Measurements from ENCODE around the gene CR2.
"Not testable (repeated sequence)": the region's sequence is repeated elsewhere in the genome, so short reads cannot be mapped to it uniquely, and the experiment has no call there.

Gene CR2

DNA sequence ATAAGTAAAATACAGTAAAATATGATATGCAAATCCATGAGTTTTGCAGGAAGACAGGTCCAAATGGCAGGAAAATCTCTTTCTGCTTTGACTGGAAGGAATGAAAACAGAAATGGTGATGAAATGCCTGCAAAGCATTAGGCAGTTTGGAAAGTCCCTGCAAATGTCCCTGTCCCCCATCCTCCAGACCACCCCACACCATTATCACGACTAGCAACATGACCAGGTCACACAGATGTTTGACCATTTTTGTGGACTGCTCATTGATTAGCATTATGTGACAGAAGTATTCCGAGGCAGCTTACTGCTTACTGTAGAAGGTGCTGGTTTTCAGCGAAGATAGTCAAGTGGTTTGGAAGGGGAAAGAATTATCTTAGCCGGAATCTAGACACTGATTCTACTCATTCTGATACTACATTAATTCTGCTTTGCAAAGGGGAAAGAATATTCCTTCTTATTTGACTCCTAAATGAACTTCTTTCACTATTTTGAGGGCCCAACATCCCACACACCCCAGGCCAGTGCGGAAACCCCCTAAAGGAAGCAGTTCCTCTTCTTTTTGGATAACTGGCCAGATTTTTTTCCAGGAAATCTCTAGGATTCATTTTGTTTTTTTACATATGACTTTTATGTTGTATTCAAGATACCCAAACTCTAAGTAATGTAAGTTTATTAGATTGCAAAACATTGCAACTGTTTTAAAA is 9.5 kb upstream of the CR2 start:
- no peak for DNase-seq (ENCODE audit: low read depth in 1 of 2, low spot score in 1 of 2)

DNA sequence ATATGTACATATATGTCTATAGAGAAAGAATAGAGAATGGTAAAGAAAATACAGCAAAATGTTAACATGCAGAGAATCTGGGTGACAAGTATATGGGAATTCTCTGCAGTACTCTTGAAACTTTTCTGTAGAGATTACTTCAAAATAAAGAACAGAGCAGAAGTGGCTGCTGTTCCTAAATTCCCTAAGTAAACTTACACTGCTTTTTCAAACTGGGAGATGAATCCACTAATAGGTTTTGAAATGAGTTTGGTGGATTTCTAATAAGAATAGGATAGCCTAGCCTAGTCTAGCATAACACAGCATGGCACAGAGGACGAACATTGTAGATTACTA is 450 bp upstream of the CR2 start:
- no peak for DNase-seq (ENCODE audit: low read depth in 1 of 2, low spot score in 1 of 2)

DNA sequence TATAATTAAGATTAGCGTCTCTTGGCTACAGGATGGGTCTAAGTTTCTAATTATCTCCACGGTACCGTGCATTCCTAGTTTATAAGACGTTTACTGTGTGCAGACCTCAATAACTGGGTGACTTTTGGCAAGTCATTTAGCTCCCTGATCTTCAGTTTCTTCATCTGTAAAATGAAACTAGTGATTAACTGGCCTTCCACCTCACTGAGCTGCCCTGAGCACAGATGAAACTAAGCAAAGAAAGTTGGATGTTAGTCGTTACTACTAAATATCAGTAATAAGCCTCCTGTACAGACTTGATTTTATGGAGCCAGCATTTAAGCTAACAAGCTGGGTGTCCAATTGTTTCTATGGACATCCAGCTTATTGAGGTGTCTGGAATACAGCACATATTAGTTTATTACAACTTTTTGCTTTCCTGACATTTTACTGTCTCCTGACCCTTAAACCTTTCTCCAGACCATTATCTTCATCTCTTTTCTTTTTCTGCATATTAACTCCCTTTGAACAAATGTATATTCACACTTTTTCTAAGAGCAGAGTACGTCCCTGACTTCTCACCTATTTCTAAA is 1.1 kb downstream of the CR2 start:
- DNase-seq (ENCODE audit: low read depth in 1 of 2, low spot score in 1 of 2) = no peak

DNA sequence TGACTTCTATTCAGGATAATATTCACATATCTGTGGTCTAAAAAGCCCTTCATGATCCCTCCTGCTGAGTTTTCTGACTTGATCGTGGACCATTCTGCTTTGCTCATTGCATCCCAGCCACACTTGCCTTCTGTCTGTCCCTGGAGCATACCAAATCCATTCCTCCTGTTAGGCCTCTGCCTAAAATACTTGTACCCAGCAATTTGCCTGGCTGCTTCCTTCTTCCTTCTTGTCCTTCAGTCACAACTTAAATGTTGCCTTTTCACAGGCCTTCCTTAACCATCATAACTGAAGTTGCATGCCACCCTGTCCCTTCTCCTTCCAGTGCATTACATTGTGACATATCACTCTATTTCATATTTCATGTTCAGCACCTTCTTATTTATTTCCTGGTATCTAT is 4.3 kb downstream of the CR2 start:
- DNase-seq (ENCODE audit: low read depth in 1 of 2, low spot score in 1 of 2) = no peak

DNA sequence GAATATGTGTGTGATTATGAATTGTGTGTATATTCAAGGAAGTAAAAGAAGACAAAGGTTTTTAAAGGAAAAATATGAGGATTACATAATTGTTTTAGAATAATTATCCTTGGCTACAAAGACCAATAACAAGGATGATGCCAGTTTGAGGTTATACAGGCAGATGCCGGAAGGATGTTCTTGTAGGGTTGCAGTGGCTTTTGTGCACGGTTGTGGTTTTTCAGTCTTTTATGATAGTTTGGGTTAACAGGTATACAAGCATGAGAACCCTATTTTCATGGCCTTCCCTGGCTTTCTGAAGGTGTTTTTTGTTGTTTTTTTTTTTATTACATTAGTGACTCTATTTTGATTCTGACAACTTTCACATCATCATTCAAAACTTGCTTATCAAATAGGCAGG is 4.9 kb downstream of the CR2 start:
- DNase-seq (ENCODE audit: low read depth in 1 of 2, low spot score in 1 of 2) = no peak

DNA sequence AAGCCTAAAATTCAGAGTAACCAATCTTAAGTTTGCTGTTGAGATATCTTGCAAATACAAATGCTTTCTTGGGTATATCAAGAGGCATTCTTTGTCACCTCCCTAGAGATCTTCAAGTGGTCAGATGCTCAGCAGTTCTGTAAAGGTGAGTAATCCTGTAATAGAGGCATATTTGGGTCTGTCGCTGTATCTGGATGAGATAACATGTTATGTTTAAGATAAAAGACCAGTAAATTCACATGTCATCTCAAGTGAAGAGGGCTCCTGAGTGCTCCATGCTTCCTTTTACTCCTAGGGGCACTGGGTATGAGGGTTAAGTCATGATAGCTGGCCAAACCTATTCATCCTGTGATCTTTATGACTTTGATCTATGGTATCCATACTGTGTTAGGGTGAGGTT is 7.5 kb downstream of the CR2 start:
- no peak for DNase-seq (ENCODE audit: low read depth in 1 of 2, low spot score in 1 of 2)

DNA sequence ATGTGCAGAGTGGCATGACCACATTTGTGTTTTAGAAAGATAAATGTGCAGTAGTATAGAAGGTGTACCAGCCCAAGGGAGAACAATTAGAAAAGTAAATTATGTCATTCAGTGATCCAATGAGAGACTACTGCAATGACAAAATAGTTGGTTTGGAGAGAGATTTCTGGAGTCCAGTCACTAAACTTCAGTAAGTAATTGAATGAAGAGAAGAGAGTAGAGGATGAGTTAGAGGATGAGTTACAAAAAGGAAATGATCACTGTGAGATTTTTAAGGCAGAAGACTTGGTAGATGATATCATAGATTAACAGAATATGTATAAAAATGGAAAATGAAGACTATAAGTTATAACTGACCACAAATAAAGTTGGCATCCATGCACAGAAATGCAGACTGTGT is 8.4 kb downstream of the CR2 start:
- no peak for DNase-seq (ENCODE audit: low read depth in 1 of 2, low spot score in 1 of 2)

DNA sequence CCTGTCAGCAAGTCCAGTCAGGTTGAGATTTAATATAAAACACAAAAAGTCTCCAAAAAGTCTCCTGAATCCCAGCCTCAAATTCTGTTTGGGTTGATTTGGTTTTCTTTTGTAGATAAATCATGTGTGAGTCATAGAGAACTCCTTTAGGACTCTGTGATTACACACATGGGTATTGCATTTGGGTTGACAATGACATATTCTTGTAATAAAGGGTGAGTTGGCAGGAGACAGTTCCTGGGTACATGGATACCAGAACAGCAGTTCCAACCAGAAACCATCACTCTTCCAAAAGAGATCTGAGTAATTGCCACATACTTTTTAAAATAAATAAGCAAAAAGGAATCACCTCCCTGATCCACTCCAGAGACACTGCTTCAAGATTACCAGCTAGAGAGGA is 8.9 kb downstream of the CR2 start:
- DNase-seq (ENCODE audit: low read depth in 1 of 2, low spot score in 1 of 2) = no peak

DNA sequence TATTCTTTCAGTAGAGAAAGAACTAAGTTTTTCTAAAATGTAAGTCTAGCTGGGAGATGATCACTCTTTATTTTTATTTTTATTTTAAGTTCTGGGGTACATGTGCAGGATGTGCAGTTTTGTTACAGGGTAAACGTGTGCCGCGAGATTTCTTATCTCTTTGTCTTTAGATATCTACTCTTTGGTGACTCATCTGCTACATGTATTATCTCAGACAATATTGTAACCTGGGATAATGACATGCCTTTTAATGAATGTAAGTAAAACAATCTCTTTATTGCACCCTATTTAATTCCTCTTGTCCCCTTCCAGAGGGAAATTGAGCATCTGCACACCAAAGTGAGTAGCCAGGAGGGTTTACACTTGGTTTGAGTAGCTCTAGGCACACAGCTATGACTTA is 9.4 kb downstream of the CR2 start:
- no peak for DNase-seq (ENCODE audit: low read depth in 1 of 2, low spot score in 1 of 2)

DNA sequence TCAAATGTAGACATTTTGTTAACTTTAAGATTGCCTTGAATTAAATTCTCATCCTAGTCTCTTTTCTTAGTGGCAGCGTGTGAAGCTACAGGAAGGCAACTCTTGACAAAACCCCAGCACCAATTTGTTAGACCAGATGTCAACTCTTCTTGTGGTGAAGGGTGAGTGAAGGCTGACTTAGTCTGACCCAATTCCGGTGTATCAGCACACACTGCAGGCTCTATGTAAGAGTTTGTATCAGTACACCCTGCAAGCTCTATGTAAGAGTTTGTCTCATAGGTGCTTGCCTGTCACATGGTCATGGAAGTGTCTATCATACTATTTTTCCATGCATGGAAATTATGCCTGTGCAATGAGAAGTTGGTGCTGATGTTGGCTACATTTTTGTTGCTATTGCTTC is 16.8 kb downstream of the CR2 start:
- DNase-seq (ENCODE audit: low read depth in 1 of 2, low spot score in 1 of 2) = no peak

DNA sequence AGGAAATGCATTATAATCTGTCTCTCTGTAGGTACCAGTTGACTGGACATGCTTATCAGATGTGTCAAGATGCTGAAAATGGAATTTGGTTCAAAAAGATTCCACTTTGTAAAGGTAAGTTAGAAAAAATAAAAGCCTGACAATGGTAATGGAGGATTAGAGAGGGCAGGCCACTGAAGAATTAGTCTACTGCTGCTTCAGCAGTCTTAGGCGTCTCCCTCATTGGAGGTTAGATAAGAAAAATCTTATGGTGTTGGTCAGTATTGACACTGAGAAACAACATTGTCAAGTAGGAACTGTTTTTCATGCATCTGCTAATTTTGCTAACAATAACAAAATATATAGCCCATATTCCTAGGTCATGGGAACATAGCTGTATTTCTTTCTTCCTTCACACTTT is 20.1 kb downstream of the CR2 start:
- no peak for DNase-seq (ENCODE audit: low read depth in 1 of 2, low spot score in 1 of 2)

DNA sequence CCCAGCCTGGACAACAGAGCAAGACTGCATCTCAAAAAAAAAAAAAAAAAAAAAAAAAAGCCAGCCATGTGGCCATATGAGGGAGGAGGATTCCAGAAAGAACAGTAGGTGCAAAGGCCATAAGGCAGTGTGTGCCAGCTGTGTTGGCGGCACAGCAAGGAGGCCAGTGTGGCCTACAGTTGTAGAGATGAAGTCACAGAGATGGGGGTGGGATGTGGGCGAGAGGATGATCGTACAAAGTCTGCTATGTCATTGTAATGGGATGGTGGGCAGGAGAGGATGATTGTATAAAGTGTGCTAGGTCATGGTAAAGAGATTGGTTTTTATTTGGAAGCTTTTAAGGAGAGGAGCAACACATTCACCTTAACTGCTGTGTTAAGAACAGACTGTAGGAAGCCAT is 32.1 kb downstream of the CR2 start:
- no peak for DNase-seq (ENCODE audit: low read depth in 1 of 2, low spot score in 1 of 2)

DNA sequence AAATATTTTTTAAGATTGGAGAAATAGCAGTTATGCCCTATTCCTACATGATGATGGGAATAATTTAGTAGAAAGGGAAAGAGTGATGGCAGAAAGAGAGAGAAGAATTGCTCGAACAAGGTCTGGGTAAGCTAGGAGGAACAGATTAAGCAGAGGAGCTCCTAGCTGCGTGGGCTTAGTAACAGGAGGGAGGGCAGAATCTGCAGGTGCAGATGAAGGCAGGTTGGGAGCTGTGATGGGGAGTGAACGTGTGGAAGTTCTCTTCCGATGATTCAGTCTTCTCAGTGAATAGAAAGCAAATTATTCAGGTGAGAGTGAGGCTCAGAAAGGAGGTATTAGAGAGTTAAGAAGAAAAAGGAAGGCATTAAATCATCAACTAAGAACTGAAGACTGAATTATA is 33.5 kb downstream of the CR2 start:
- DNase-seq (ENCODE audit: low read depth in 1 of 2, low spot score in 1 of 2) = no peak

DNA sequence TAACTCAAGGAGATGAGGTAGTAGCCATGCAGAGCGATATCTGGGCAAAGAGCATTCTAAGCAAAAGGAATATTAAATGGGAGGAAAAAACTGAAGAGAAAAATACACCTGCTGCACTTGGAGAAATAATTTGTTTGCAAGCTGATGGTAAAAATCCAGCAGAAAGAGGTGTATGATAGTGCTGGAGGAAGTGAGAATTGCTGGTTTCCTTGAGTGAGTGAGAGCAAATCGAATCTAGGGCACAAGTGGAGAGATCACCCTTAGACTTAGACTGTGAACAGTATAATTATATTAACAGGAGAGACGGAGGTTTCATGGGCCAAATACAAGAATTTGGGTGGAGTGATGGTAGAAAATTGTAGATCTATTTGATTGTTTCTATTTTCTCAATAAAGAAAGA is 39.1 kb downstream of the CR2 start:
- DNase-seq (ENCODE audit: low read depth in 1 of 2, low spot score in 1 of 2) = no peak

DNA sequence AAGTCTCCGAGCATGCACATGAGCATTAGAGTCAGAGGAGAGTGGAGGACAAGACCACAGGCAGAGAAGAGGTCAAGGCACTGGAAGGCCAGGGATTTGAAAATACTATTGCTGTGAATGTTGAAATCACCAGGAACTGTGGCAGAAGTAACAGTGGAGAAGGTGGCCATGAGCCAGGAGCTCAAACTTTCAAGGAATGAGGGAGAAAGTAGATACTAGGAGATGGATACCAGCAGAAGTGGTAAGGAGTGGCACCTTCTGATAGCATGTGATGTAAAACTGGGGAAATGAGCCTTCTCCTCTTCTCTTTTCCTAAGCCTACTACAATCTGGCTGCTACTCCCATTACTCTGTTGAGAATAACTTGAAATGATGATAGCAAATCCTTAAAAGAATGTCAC is 40.0 kb downstream of the CR2 start:
- DNase-seq (ENCODE audit: low read depth in 1 of 2, low spot score in 1 of 2) = no peak

DNA sequence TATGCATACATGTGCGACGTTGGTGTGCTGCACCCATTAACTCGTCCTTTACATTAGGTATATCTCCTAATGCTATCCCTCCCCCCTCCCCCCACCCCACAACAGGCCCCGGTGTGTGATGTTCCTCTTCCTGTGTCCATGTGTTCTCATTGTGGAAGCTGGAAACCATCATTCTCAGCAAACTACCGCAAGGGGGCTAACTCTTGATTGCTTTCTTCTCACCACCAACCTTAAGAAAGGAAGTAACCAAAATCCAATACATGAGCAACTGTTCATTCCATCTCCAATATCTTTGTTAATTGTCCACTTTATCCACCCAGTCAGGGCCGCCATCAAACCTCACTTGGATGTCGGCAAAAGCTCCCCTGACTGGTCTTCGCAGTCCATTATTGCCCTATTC is 41.2 kb downstream of the CR2 start:
- DNase-seq (ENCODE audit: low read depth in 1 of 2, low spot score in 1 of 2) = not testable (repeated sequence)

DNA sequence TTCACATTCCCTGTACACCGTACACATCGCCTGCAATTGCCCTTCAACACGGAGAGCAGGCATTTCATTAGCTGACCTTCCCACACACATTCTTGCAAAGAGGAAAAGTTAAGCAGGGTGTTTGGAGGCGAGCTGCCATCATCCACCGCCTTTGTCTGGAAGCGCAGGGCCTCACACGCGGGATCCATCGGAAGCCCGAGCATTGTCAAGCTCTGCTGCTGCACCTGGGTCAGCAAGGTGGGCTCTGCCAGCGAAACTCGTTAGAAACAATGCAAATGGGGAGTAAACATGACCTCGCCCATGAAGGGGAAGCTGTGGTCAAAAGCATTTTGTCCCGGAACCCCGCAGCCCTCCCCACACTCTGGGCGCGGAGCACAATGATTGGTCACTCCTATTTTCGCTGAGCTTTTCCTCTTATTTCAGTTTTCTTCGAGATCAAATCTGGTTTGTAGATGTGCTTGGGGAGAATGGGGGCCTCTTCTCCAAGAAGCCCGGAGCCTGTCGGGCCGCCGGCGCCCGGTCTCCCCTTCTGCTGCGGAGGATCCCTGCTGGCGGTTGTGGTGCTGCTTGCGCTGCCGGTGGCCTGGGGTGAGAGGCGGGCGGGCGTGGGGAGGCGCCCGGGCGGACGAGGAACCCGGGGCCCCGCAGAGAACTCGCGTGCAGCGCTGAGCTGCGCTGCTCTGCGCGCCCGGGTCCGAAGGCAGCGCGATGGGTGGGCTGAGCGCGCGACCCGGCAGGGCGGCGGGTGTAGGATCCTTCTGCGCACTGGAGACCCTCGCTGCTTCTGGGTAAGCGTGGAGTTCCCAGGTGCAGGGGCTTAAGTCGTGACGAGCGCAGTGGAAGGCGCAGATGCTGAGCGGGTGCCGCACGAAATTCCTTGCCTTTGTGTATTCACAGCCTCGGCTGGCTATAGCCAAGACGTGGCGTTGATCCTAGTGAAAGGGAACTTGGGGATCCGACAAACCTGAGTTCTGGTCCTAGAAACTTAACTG is 42.0 kb downstream of the CR2 start, which contains the start of gene CR1:
Gene CR1, plus strand, starts transcription at position 357 of the 992 bp plus-strand sequence. Its CDS starts 111 bp downstream, at position 468.
- peak in 1 of 2 donors; percentile 11 for DNase-seq (ENCODE audit: low read depth in 1 of 2, low spot score in 1 of 2)

DNA sequence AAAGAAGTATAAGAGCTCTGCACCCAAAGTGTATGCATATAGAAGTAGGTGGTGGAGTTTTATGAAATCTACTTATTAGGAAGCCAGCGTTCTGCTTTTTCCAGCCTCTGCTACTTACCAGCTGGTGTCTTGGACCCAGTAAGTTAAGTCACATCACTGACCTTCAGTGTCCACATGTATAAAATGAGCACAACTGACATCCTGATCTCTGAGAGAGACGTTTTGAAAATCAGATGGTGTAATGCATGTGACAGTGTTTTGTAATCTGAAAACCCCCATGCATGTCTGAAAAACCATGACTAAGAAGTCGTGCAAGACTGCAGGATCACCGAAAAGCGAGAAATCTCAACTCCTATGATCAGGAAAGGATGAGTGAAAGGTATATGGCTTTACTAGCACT is 43.8 kb downstream of the CR2 start:
- DNase-seq (ENCODE audit: low read depth in 1 of 2, low spot score in 1 of 2) = no peak

DNA sequence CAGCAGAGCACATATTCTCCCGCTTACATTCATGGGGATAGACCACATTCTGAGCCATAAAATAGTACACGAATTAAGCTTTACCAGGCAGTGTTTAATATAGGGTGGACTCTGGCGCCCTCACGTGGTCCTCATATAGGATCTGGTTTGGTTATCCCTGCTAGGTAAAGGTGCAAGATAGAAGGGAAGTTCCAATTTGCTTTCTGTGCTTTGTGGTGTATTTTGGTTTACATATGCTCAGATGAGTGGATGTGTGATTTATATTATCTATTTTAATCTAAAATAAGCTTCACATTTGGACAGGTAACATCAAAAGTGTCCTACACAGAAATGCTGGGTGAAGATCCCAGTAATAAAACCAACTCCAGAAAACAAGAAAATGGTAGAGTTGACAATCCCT is 45.4 kb downstream of the CR2 start:
- DNase-seq (ENCODE audit: low read depth in 1 of 2, low spot score in 1 of 2) = peak; percentile 17 to 44

DNA sequence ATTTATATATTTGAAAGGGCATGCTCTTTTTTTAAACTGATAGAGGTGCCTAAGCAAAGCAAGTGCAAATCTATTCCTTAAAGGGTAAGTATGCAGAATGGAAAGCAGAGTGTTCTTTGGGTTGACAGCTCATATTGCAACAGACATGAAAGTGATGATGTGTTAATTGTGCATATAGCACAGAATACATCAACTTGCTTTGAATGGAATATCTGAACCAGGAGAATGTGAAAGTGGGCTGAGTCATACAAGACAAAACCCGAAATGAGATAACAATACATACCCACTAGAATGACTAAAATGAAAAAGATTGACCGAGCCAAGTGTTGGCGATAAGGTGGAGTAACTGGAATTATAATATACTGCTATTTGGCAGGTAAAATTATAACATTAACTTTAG is 46.2 kb downstream of the CR2 start:
- no peak for DNase-seq (ENCODE audit: low read depth in 1 of 2, low spot score in 1 of 2)

DNA sequence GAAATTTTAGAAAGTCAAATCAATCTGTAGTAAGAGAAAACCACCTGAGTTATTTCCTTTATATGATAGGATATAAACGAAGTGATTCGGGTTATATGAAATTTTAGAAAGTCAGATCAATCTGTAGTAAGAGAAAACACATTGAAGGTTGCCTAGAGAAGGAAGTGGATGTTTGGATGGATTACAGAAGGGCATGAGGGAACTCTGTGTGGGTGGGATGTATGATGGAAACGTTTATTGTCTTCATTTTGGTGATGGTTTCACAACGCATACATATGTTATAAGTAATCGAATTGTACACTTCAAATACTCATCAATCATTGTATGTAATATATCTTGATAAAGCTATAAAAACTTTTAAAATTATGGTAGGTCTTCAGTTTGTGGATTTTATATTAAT is 46.9 kb downstream of the CR2 start:
- DNase-seq (ENCODE audit: low read depth in 1 of 2, low spot score in 1 of 2) = no peak

DNA sequence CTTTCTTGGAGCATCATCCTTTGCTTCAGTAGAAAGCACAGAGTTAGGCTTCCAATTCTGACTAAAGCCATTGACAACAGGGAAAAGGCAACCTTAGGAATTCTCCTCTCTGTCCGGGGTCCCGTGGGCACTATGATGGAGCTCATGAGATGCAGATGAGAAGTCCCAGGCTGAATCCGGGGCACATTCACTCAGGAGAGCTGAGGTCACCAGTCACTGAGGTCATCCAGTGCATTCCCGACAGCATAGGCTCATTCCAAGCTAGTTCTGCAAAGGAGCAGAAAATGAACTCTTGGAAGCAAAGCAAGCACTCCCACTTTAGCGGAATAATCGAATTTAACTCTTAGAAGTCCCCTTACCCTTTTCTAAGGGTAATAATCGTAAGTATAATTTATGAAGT is 48.6 kb downstream of the CR2 start:
- DNase-seq (ENCODE audit: low read depth in 1 of 2, low spot score in 1 of 2) = no peak

All from stimulated activated CD4-positive, alpha-beta T cell treated with anti-CD3 and anti-CD28 coated beads, Interleukin-15, amount 100 ng/mL, for 1 hour (primary cell).